Natural killer cell (primary cell): ENCODE data around the gene SHANK2. TPM values are rescaled to one million over a fixed set of nuclear protein-coding genes. Genes with fewer than 3 reads are reported as not detected.

Experiments used
- ATAC-seq, 3 donors: fragments of 150-1000 bp in 2 of 3; fragments of 200-7000 bp in 1 of 3; cut with Tn5 transposase; 1 replicate in 1 of 3; 2 replicates in 2 of 3; pipeline ENCODE4 v1.10.0; 2021; ENCODE audit warnings: mild to moderate bottlenecking in 2 of 3, moderate library complexity in 2 of 3
- DNase-seq, 2 donors: peaks; one replicate each; pipeline versions ENCODE4 v3.0.0 to v3.0.0-alpha.2; 2013 to 2021; ENCODE audit warnings: mixed read lengths in 1 of 2
- H3K27ac ChIP-seq: one replicate; pipeline ENCODE4 v1.5.1; 2013; ENCODE audit warnings: mild to moderate bottlenecking, low read length
- H3K27me3 ChIP-seq: one replicate; pipeline ENCODE4 v1.6.1; 2013; ENCODE audit warnings: low read length; ENCODE audit not compliant: control insufficient read depth, insufficient read depth
- H3K36me3 ChIP-seq: one replicate; pipeline ENCODE4 v1.6.1; 2013; ENCODE audit warnings: low read length; ENCODE audit not compliant: control insufficient read depth, insufficient read depth
- H3K4me1 ChIP-seq: one replicate; pipeline ENCODE4 v1.6.1; 2013; ENCODE audit warnings: low read length; ENCODE audit not compliant: control insufficient read depth, insufficient read depth
- H3K4me3 ChIP-seq: one replicate; pipeline ENCODE4 v1.5.1; 2013; ENCODE audit warnings: low read length
- H3K9me3 ChIP-seq: one replicate; pipeline ENCODE4 v1.6.1; 2013; ENCODE audit warnings: low read length; ENCODE audit not compliant: control insufficient read depth, insufficient read depth
- H3K27ac Mint-ChIP-seq, 2 donors: one replicate each; pipeline ENCODE4 v1.8.0; 2022; ENCODE audit warnings: mild to moderate bottlenecking in 2 of 2, mixed read lengths in 2 of 2, moderate library complexity in 1 of 2
- H3K27me3 Mint-ChIP-seq, 2 donors: one replicate each; pipeline ENCODE4 v1.8.0; 2022; ENCODE audit warnings: low read depth in 2 of 2, mixed read lengths in 2 of 2
- H3K36me3 Mint-ChIP-seq: one replicate; pipeline ENCODE4 v1.8.0; 2022; ENCODE audit warnings: mixed read lengths
- H3K4me1 Mint-ChIP-seq, 2 donors: one replicate each; pipeline ENCODE4 v1.8.0; 2022; ENCODE audit warnings: mixed read lengths in 2 of 2
- H3K4me3 Mint-ChIP-seq: one replicate; pipeline ENCODE4 v1.8.0; 2022; ENCODE audit warnings: mild to moderate bottlenecking, moderate library complexity, mixed read lengths
- H3K9me3 Mint-ChIP-seq, 2 donors: one replicate each; pipeline ENCODE4 v1.8.0; 2022; ENCODE audit warnings: mixed read lengths in 2 of 2
- CTCF ChIP-seq: fragments of 200-600 bp; IDR thresholded peaks from one replicate; pipeline ENCODE4 v1.8.0; 2022; ENCODE audit warnings: antibody characterized with exemption
- WGBS: methylation state at CpG from one replicate; pipeline ENCODE4 v1.1.7; 2013; ENCODE audit warnings: missing lambda C conversion rate; ENCODE audit not compliant: insufficient coverage; 5-methylcytosine and 5-hydroxymethylcytosine counted together
- intact Hi-C: fragments of 100-400 bp; cut with micrococcal nuclease; formaldehyde crosslinking; loops from one replicate; pipeline ENCODE4 v1.14.2; 2022
- total RNA-seq, 4 donors: library from RNA; stranded (reverse); fragments of 120-200 nt in 1 of 4; gene quantifications; one replicate each; pipeline versions ENCODE4 v1.2.3 to v1.2.4, GENCODE V29; 2013 to 2022

SHANK2 gene
- total RNA-seq, 3 donors from 2014 or later (not counting 1 experiment from before 2014, with no cell fraction given) = 4.9 TPM; not detected in 2

GRCh38 chr11:71239581-71239980 lies 12.8 kb downstream of the SHANK2 start:
- no peaks in the 10 kb centered on the region for H3K27me3 ChIP-seq
- H3K36me3 Mint-ChIP-seq = no peaks in the 10 kb centered on the region
- no peaks in the 10 kb centered on the region for H3K4me1 Mint-ChIP-seq
- DNase-seq (no peak), ATAC-seq (no peak)
- H3K9me3 Mint-ChIP-seq = no peaks in the 10 kb centered on the region
- TF ChIP-seq CTCF = no peak
- no peak overlapping the region for H3K4me3 ChIP-seq
- intact Hi-C loops = no loop called here
- no peaks in the 10 kb centered on the region for H3K4me1 ChIP-seq
- 76% methylated on average over 6 of the region's 7 CpGs for WGBS
- no peak overlapping the region for H3K27ac Mint-ChIP-seq
- no peak overlapping the region for H3K4me3 Mint-ChIP-seq
- peaks cover 14 to 28% of the 10 kb centered on the region in 2 donors for H3K27me3 Mint-ChIP-seq
- H3K36me3 ChIP-seq = no peaks in the 10 kb centered on the region
- H3K9me3 ChIP-seq = no peaks in the 10 kb centered on the region
- no peak overlapping the region for H3K27ac ChIP-seq

- Mint-ChIP-seq H3K4me1 (no peaks in the 10 kb centered on the region), H3K27ac (no peak overlapping the region), H3K9me3 (no peaks in the 10 kb centered on the region), H3K36me3 (no peaks in the 10 kb centered on the region), H3K4me3 (no peak overlapping the region), H3K27me3 (peaks cover 14 to 28% of the 10 kb centered on the region in 2 donors)
- no peaks in the 10 kb centered on the region for H3K27me3 ChIP-seq
- no peaks in the 10 kb centered on the region for H3K4me1 ChIP-seq
- no peak for TF ChIP-seq CTCF
- no peak for DNase-seq
- H3K4me3 ChIP-seq = no peak overlapping the region
- WGBS = 88% methylated on average over 7 of the region's 7 CpGs
- H3K27ac ChIP-seq = no peak overlapping the region
- H3K36me3 ChIP-seq = no peaks in the 10 kb centered on the region
- intact Hi-C loops = no loop called here
- H3K9me3 ChIP-seq = no peaks in the 10 kb centered on the region
- no peak for ATAC-seq
These were observed 13.4 kb downstream of the SHANK2 start for GRCh38 chr11:71238941-71239340.

- Mint-ChIP-seq H3K27me3 (peaks cover 14 to 28% of the 10 kb centered on the region in 2 donors), H3K4me1 (no peaks in the 10 kb centered on the region), H3K36me3 (no peaks in the 10 kb centered on the region), H3K9me3 (no peaks in the 10 kb centered on the region), H3K27ac (no peak overlapping the region), H3K4me3 (no peak overlapping the region)
- H3K4me1 ChIP-seq = no peaks in the 10 kb centered on the region
- no peak overlapping the region for H3K4me3 ChIP-seq
- ATAC-seq (no peak), DNase-seq (no peak)
- no peaks in the 10 kb centered on the region for H3K9me3 ChIP-seq
- TF ChIP-seq CTCF = no peak
- H3K36me3 ChIP-seq = no peaks in the 10 kb centered on the region
- no peak overlapping the region for H3K27ac ChIP-seq
- intact Hi-C loops = no loop called here
- WGBS = 76% methylated on average over 8 of the region's 8 CpGs
- no peaks in the 10 kb centered on the region for H3K27me3 ChIP-seq
These were observed 14.0 kb downstream of the SHANK2 start for GRCh38 chr11:71238285-71238875.

- ATAC-seq (no peak), DNase-seq (no peak)
- no peaks in the 10 kb centered on the region for H3K27me3 ChIP-seq
- 69% methylated on average over 6 of the region's 6 CpGs for WGBS
- Mint-ChIP-seq H3K27ac (no peak overlapping the region), H3K9me3 (no peaks in the 10 kb centered on the region), H3K4me3 (no peak overlapping the region), H3K27me3 (peaks cover 12 to 25% of the 10 kb centered on the region in 2 donors), H3K4me1 (no peaks in the 10 kb centered on the region), H3K36me3 (no peaks in the 10 kb centered on the region)
- H3K4me3 ChIP-seq = no peak overlapping the region
- no peaks in the 10 kb centered on the region for H3K9me3 ChIP-seq
- no peaks in the 10 kb centered on the region for H3K4me1 ChIP-seq
- H3K27ac ChIP-seq = no peak overlapping the region
- no peaks in the 10 kb centered on the region for H3K36me3 ChIP-seq
- intact Hi-C loops = no loop called here
- TF ChIP-seq CTCF = no peak
These were observed 14.5 kb downstream of the SHANK2 start for GRCh38 chr11:71237853-71238252.
